Measurements from ENCODE around the gene DEPDC1.

DNA sequence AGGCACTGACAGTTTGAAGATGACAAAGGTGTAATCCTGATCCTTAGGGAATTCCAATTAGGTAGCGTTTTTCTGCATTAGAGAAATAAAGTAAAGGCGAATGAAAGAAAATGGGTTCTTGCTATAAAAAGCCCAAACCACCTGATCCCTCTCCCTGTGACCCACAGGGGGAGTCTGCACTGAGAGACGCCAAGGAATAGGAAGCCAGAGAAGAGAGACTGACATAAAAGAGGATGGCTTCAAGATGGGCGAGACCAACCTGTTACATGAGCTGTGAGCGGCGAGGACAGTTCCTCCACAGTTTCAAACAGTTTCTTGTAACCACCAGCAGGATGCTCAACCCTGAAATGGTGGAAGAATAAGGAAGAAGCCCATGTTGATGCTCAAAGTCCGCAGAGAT, 48.5 kb downstream of the DEPDC1 start:
- no peak for TF ChIP-seq POLR2AphosphoS5 (IDR thresholded peaks at IDR 0.05)
- no peak for TF ChIP-seq EP300 (IDR thresholded peaks at IDR 0.05; ENCODE audit: low read depth)
- TF ChIP-seq, protein P1, sequence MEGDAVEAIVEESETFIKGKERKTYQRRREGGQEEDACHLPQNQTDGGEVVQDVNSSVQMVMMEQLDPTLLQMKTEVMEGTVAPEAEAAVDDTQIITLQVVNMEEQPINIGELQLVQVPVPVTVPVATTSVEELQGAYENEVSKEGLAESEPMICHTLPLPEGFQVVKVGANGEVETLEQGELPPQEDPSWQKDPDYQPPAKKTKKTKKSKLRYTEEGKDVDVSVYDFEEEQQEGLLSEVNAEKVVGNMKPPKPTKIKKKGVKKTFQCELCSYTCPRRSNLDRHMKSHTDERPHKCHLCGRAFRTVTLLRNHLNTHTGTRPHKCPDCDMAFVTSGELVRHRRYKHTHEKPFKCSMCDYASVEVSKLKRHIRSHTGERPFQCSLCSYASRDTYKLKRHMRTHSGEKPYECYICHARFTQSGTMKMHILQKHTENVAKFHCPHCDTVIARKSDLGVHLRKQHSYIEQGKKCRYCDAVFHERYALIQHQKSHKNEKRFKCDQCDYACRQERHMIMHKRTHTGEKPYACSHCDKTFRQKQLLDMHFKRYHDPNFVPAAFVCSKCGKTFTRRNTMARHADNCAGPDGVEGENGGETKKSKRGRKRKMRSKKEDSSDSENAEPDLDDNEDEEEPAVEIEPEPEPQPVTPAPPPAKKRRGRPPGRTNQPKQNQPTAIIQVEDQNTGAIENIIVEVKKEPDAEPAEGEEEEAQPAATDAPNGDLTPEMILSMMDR (IDR thresholded peaks at IDR 0.05): no peak

Measured in transverse colon (tissue), 4 donors.